Endothelial cell of umbilical vein (primary cell): ENCODE data around the gene OR51Q1.

Experiments
- CTCF ChIP-seq, 2 donors: IDR thresholded peaks; 1 replicate in 1 of 2; 2 replicates in 1 of 2; pipeline ENCODE4 v1.5.1; 2011; ENCODE audit warnings: low read length in 2 of 2, mild to moderate bottlenecking in 2 of 2, moderate library complexity in 2 of 2, control low read depth in 1 of 2, inconsistent platforms in 1 of 2, low read depth in 1 of 2; ENCODE audit not compliant: insufficient read depth in 1 of 2; ENCODE audit errors: extremely low read depth in 1 of 2
- EZH2 ChIP-seq: IDR thresholded peaks from 2 replicates; pipeline ENCODE4 v1.6.1; 2012; ENCODE audit warnings: borderline replicate concordance, low read depth, mild to moderate bottlenecking, moderate library complexity, low read length, inconsistent platforms; ENCODE audit not compliant: severe bottlenecking
- GATA2 ChIP-seq: IDR thresholded peaks from 2 replicates; pipeline ENCODE4 v1.7.0; 2011; ENCODE audit warnings: low read depth, mild to moderate bottlenecking, moderate library complexity, mixed read lengths, low read length; ENCODE audit not compliant: insufficient read length, insufficient read depth
- JUN ChIP-seq: IDR thresholded peaks from 2 replicates; pipeline ENCODE4 v1.6.1; 2011; ENCODE audit warnings: borderline replicate concordance, low read depth; ENCODE audit not compliant: insufficient read length, insufficient read depth
- MAX ChIP-seq: IDR thresholded peaks from 2 replicates; pipeline ENCODE4 v1.6.1; 2011; ENCODE audit not compliant: insufficient read depth, insufficient read length
- MYC ChIP-seq: IDR thresholded peaks from one replicate; pipeline ENCODE4 v1.6.1; 2011; ENCODE audit warnings: mild to moderate bottlenecking, low read depth, low read length
- POLR2A ChIP-seq: IDR thresholded peaks from 2 replicates; pipeline ENCODE4 v1.6.1; 2012; ENCODE audit warnings: low read depth, mild to moderate bottlenecking, control low read depth, low read length
- POLR2AphosphoS5 ChIP-seq: IDR thresholded peaks from 2 replicates; pipeline ENCODE4 v1.6.1; 2012; ENCODE audit warnings: low read depth, mild to moderate bottlenecking, control low read depth, low read length, moderate library complexity; ENCODE audit not compliant: insufficient read depth

- TF ChIP-seq CTCF (IDR thresholded peaks at IDR 0.05; ENCODE audit: extremely low read depth in 1 of 2, insufficient read depth in 1 of 2, low read depth in 1 of 2, low read length in 2 of 2) (no peak), JUN (no peak), GATA2 (no peak), MAX (no peak), POLR2A (no peak), POLR2AphosphoS5 (no peak), EZH2 (no peak), MYC (no peak)
Observed at GRCh38 chr11:5441414-5441813, 19.5 kb downstream of the OR51Q1 start, which contains the start of gene OR51I1.
